Esophagus squamous epithelium (tissue), 5 donors: Measurements from ENCODE around the gene ENDOG. TPM values are rescaled to one million over a fixed set of nuclear protein-coding genes. Genes with fewer than 3 reads are reported as not detected.
A peak's percentile ranks its signal among the peaks of the same experiment; 100 is the strongest.

Experiments
- DNase-seq: peaks from one replicate; lab custom pipeline; 2025; lab: John Stamatoyannopoulos, UW
- H3K27ac ChIP-seq, 4 donors: fragments of 200-600 bp; sonication (generic); one replicate each; pipeline ENCODE4 v1.5.1; 2016 to 2019; ENCODE audit warnings: mild to moderate bottlenecking in 1 of 4
- H3K27me3 ChIP-seq, 4 donors: fragments of 200-600 bp; sonication (generic); 1 replicate in 3 of 4; 2 replicates in 1 of 4; pipeline versions ENCODE4 v1.5.1 to v1.6.0; 2017 to 2021; ENCODE audit warnings: antibody characterized with exemption in 1 of 4
- H3K36me3 ChIP-seq, 3 donors: fragments of 200-600 bp; sonication (generic); one replicate each; pipeline ENCODE4 v1.5.1; 2016 to 2019
- H3K4me1 ChIP-seq, 3 donors: fragments of 200-600 bp; sonication (generic); one replicate each; pipeline ENCODE4 v1.5.1; 2017 to 2019
- H3K4me3 ChIP-seq, 4 donors: fragments of 200-600 bp; sonication (generic); 1 replicate in 3 of 4; 2 replicates in 1 of 4; pipeline ENCODE4 v1.5.1; 2016 to 2019; ENCODE audit warnings: mild to moderate bottlenecking in 2 of 4, moderate library complexity in 1 of 4
- H3K9me3 ChIP-seq, 3 donors: fragments of 200-600 bp; sonication (generic); one replicate each; pipeline ENCODE4 v1.5.1; 2016 to 2019
- POLR2A ChIP-seq, 4 donors: fragments of 450-650 bp; IDR thresholded peaks; one replicate each; pipeline ENCODE4 v1.6.1; 2017; ENCODE audit warnings: antibody characterized with exemption in 4 of 4, mild to moderate bottlenecking in 4 of 4, moderate library complexity in 3 of 4
- WGBS, 2 donors: methylation state at CpG; one replicate each; pipeline ENCODE4 v1.1.5; 2018; 5-methylcytosine and 5-hydroxymethylcytosine counted together
- intact Hi-C: fragments of 100-400 bp; cut with DNase I; formaldehyde crosslinking; loops from one replicate; pipeline ENCODE4 v1.15.0; 2022
- total RNA-seq, 4 donors: library from RNA; depleted of rRNA; stranded (reverse); fragments of >200 nt; gene quantifications; one replicate each; pipeline ENCODE4 v1.1.0, GENCODE V29; 2016
- TF ChIP-seq, protein P1 (sequence below), 6 experiments: fragments of 450-650 bp in 4 of 6; fragments of 200-600 bp in 2 of 6; sonication (generic) in 2 of 6; IDR thresholded peaks; one replicate each; pipeline ENCODE4 v1.5.1; 2016 to 2019; ENCODE audit warnings: antibody characterized with exemption in 6 of 6, mild to moderate bottlenecking in 4 of 6, moderate library complexity in 4 of 6
- donor health status: DM: yes; HTN: yes; CAD: no.

Gene ENDOG
- total RNA-seq, 4 donors from 2014 or later, result 21.2 to 40.1 (median 36.5) TPM

DNA sequence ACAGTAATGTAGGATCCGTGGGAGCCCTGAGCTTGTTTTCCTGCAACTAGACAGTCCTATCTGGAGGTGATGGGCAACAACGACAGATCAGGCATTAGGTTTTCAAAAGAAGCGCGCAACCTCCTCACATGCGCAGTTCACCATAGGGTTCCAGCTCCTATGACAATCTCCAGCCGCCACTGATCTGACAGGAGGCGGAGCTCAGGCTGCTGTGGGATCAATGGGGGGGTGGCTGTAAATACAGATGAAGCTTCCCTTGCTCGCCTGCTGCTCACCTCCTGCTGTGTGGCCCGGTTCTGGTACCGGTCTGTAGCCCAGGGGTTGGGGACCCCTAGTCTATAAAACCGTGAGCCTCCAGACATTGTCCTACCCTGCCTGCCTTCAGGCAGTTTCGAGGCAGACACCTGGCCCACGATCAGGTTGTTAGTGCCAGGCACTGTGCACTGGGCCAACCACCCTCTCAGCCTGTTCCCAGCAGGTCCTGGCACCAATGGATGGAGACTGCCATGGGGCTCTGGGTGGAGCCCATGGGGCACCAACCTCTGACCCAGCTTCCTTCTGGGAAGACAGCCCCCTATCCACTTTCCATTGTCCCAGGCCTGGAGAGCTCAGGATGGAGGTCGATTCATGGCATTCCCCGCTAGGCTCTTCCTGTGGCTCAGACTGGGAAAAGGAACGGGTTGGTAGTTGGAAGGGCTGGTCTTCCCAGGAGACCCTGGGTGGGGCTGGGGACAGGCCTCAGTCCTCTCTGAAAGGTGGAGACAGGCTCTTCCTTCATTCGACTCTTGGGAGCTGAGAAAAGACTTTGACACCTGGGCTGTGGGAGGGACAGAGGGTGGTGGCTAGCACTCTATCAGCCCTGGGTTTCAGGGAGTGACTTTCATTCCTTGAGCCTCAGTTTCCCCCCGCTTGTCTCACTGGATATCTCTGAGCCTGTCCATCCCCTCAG, 1.7 kb downstream of the ENDOG start:
- H3K27me3 ChIP-seq, result no peaks in the 10 kb centered on the region
- intact Hi-C loops, result no loop called here
- peaks cover 20 to 45% (median 21%) of the 10 kb centered on the region in 3 donors for H3K36me3 ChIP-seq
- TF ChIP-seq, protein P1, sequence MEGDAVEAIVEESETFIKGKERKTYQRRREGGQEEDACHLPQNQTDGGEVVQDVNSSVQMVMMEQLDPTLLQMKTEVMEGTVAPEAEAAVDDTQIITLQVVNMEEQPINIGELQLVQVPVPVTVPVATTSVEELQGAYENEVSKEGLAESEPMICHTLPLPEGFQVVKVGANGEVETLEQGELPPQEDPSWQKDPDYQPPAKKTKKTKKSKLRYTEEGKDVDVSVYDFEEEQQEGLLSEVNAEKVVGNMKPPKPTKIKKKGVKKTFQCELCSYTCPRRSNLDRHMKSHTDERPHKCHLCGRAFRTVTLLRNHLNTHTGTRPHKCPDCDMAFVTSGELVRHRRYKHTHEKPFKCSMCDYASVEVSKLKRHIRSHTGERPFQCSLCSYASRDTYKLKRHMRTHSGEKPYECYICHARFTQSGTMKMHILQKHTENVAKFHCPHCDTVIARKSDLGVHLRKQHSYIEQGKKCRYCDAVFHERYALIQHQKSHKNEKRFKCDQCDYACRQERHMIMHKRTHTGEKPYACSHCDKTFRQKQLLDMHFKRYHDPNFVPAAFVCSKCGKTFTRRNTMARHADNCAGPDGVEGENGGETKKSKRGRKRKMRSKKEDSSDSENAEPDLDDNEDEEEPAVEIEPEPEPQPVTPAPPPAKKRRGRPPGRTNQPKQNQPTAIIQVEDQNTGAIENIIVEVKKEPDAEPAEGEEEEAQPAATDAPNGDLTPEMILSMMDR (IDR thresholded peaks at IDR 0.05), result no peak
- TF ChIP-seq POLR2A (IDR thresholded peaks at IDR 0.05), result no peak
- 15 to 62% methylated on average over 10 to 12 of the region's 18 CpGs for WGBS, 2 donors
- H3K4me1 ChIP-seq, result peaks cover 15 to 29% (median 16%) of the 10 kb centered on the region in 3 donors
- DNase-seq, result no peak
- no peaks in the 10 kb centered on the region for H3K9me3 ChIP-seq
- peak overlapping the region in 3 of 4 donors; percentile 65 to 89 (median 75) for H3K4me3 ChIP-seq
- H3K27ac ChIP-seq, result peak overlapping the region in 2 of 4 donors; percentile 86 to 95

DNA sequence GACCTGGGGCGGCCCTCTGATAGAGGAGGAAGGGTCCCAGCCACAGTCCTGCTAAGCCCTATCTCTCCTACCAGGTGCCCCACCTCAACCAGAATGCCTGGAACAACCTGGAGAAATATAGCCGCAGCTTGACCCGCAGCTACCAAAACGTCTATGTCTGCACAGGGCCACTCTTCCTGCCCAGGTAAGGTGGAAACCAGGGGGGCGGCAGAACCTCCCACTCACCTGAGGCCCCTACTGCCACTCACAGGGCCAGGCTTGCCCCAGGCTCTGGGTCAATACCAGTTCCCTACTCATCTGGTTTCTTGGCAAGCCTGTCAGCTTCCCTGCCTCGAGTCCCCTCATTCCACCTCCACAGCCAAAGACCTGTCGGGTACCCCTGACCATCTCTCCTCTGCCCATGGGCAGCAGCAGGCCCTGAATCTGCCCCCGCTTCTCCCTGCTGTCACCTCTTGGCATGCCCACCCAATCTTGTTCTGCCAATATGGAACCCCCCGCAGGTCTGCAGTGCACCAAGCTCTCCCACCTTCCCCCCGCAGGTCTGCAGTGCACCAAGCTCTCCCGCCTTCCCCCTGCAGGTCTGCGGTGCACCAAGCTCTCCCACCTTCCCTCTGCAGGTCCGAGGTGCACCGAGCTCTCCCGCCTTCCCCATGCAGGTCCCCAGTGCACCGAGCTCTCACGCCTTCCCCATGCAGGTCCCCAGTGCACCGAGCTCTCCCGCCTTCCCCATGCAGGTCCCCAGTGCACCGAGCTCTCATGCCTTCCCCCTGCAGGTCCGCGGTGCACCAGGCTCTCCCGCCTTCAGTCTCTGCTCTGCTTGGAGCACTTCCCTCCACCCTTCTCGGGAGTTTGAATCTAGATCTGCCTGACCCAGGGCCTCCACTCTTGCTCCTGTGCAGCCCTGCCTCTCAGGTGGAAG, 2.6 kb downstream of the ENDOG start:
- no peak overlapping the region for H3K4me3 ChIP-seq
- no peaks in the 10 kb centered on the region for H3K27me3 ChIP-seq
- intact Hi-C loops, result no loop called here
- H3K27ac ChIP-seq, result no peak overlapping the region
- DNase-seq, result no peak
- TF ChIP-seq, protein P1 (IDR thresholded peaks at IDR 0.05), result no peak
- no peak for TF ChIP-seq POLR2A (IDR thresholded peaks at IDR 0.05)
- H3K36me3 ChIP-seq, result peaks cover 25 to 54% (median 26%) of the 10 kb centered on the region in 3 donors
- WGBS, 2 donors, result 82 to 89% methylated on average over 18 of the region's 24 CpGs
- H3K4me1 ChIP-seq, result peaks cover 15 to 29% (median 16%) of the 10 kb centered on the region in 3 donors
- H3K9me3 ChIP-seq, result no peaks in the 10 kb centered on the region

DNA sequence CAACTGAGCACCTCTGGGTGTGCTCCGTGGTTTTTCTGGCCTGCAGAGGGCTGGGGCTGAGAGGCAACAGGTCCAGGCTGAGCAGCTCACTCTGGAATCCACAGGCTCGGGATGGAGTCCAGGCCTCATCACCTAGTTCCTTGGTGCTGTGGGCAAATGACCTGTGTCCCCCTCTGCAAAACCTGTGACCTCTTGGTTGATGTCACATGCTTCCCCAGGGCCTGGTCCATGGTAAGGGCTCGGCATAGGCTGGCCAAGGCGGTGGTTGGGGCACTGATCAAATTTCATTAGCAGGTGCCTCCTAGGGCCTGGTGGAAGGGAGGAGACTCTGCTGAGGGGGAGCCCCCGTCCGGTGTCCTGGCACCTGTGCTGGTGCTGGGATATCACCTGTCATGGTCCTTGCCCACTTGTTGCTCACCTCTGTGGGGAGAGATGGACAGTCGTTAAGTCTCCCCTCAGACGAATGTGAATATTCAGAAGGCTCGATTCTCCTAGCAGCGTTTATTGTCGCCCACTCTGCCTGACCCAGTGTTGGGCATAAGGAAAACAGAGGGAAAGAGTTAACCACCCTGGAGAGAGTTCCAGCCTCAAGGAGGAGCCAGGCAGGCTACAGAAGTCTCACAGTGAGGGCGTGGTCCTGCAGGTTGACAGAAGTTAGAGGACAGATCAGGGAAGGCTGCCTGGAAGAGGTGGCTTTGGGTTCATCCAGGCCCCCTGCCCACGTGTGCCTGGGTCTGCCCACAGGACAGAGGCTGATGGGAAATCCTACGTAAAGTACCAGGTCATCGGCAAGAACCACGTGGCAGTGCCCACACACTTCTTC, 3.5 kb downstream of the ENDOG start:
- Histone ChIP-seq H3K4me1 (peaks cover 15 to 29% (median 16%) of the 10 kb centered on the region in 3 donors), H3K4me3 (no peak overlapping the region), H3K27me3 (no peaks in the 10 kb centered on the region), H3K27ac (no peak overlapping the region), H3K36me3 (peaks cover 30 to 63% (median 31%) of the 10 kb centered on the region in 3 donors), H3K9me3 (no peaks in the 10 kb centered on the region)
- 37 to 84% methylated on average over 2 to 9 of the region's 16 CpGs for WGBS, 2 donors
- no peak for DNase-seq
- intact Hi-C loops, result no loop called here
- TF ChIP-seq, protein P1 (IDR thresholded peaks at IDR 0.05), result no peak
- no peak for TF ChIP-seq POLR2A (IDR thresholded peaks at IDR 0.05)

DNA sequence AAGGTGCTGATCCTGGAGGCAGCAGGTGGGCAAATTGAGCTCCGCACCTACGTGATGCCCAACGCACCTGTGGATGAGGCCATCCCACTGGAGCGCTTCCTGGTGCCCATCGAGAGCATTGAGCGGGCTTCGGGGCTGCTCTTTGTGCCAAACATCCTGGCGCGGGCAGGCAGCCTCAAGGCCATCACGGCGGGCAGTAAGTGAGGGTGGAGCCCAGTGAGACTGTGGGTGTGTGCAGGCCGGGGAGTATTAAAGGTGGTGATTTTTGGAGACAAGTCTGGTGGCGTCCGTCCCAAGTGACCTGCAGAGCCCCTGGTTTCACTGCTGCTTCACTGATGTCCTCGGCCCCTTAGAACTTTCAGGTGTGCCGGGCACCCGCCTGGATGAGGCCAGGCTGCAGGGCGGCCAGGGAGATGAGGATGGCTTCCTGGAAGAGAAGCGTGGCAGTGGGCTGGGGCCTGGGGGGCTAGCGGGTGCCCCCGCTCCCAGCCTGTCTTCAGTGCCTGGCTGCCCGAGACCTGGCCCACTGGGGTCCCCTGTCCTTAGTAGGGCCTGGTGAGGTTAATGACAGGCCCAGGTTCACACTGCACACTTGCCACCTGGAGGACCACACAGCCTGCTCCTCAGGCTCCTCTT, 4.2 kb downstream of the ENDOG start:
- DNase-seq, result no peak
- WGBS, 2 donors, result 90 to 93% methylated on average over 4 to 10 of the region's 22 CpGs
- intact Hi-C loops, result no loop called here
- H3K27ac ChIP-seq, result no peak overlapping the region
- H3K36me3 ChIP-seq, result peaks cover 30 to 70% (median 36%) of the 10 kb centered on the region in 3 donors
- H3K27me3 ChIP-seq, result no peaks in the 10 kb centered on the region
- TF ChIP-seq, protein P1 (IDR thresholded peaks at IDR 0.05), result no peak
- no peak for TF ChIP-seq POLR2A (IDR thresholded peaks at IDR 0.05)
- H3K9me3 ChIP-seq, result no peaks in the 10 kb centered on the region
- peaks cover 15 to 28% (median 16%) of the 10 kb centered on the region in 3 donors for H3K4me1 ChIP-seq
- H3K4me3 ChIP-seq, result no peak overlapping the region
